ENCODE measurements around the gene CEP97.

The CEP97 gene

GRCh38 chr3:101796077-101796680 lies 71.8 kb downstream of the CEP97 start:
- no peak for TF ChIP-seq ZNF366 (tag by site-specific recombination; conservative IDR thresholded peaks at IDR 0.05)
- TF ChIP-seq ZNF544 (tag by site-specific recombination; IDR thresholded peaks at IDR 0.05): no peak
- TF ChIP-seq PRDM1 (tag by site-specific recombination; IDR thresholded peaks at IDR 0.05): no peak
- no peak for TF ChIP-seq KLF1 (tag by site-specific recombination; IDR thresholded peaks at IDR 0.05)
- no peak for TF ChIP-seq ZNF184 (tag by site-specific recombination; IDR thresholded peaks at IDR 0.05)
- no peak for TF ChIP-seq ZNF768 (tag by site-specific recombination; IDR thresholded peaks at IDR 0.05)
- TF ChIP-seq GFI1B (tag by site-specific recombination; IDR thresholded peaks at IDR 0.05): no peak
- TF ChIP-seq ZNF791 (tag by site-specific recombination; IDR thresholded peaks at IDR 0.05): no peak
- no peak for TF ChIP-seq RBAK (tag by site-specific recombination; IDR thresholded peaks at IDR 0.05)
- TF ChIP-seq ZNF138 (tag by site-specific recombination; IDR thresholded peaks at IDR 0.05; ENCODE audit: borderline replicate concordance): no peak
- TF ChIP-seq ZFP41 (tag by site-specific recombination; IDR thresholded peaks at IDR 0.05; ENCODE audit: borderline replicate concordance): no peak
- TF ChIP-seq ZNF843 (tag by site-specific recombination; IDR thresholded peaks at IDR 0.05): no peak
- no peak for TF ChIP-seq ZNF830 (tag by site-specific recombination; IDR thresholded peaks at IDR 0.05; ENCODE audit: low read depth)
- no peak for TF ChIP-seq ZNF792 (tag by site-specific recombination; IDR thresholded peaks at IDR 0.05)
- TF ChIP-seq, protein P1, sequence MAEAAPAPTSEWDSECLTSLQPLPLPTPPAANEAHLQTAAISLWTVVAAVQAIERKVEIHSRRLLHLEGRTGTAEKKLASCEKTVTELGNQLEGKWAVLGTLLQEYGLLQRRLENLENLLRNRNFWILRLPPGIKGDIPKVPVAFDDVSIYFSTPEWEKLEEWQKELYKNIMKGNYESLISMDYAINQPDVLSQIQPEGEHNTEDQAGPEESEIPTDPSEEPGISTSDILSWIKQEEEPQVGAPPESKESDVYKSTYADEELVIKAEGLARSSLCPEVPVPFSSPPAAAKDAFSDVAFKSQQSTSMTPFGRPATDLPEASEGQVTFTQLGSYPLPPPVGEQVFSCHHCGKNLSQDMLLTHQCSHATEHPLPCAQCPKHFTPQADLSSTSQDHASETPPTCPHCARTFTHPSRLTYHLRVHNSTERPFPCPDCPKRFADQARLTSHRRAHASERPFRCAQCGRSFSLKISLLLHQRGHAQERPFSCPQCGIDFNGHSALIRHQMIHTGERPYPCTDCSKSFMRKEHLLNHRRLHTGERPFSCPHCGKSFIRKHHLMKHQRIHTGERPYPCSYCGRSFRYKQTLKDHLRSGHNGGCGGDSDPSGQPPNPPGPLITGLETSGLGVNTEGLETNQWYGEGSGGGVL (tag by site-specific recombination; IDR thresholded peaks at IDR 0.05): no peak
- H3K36me3 ChIP-seq (ENCODE audit: control insufficient read depth in 2 of 2, insufficient read depth in 1 of 2, low read length in 2 of 2): peaks cover 14 to 53% of the 10 kb centered on the region in 2 experiments; a peak in 2 of 3 replicates
- H3K9me3 ChIP-seq (ENCODE audit: control insufficient read depth, insufficient read depth, low read depth, low read length): no peaks in the 10 kb centered on the region
- no peaks in the 10 kb centered on the region for H3K4me1 ChIP-seq (ENCODE audit: control insufficient read depth, insufficient read depth, low read length)
- H3K27ac ChIP-seq (ENCODE audit: extremely low read depth, low read depth, low read length): no peak overlapping the region
- ChIA-PET POLR2A (no interaction called here), CTCF (interaction anchor here (0.6 to 1.5 kb wide), 3 partner anchors 10 to 1966 kb away, joined by 3 to 9 read pairs (median 3); no protein-coding TSS in a partner anchor)
- H3K4me3 ChIP-seq (ENCODE audit: low read depth, low read length): no peak overlapping the region

- ChIA-PET CTCF (interaction anchor here (0.6 to 4.7 kb wide), 4 partner anchors 11 to 1276 kb away, joined by 3 to 44 read pairs (median 8); no protein-coding TSS in a partner anchor), POLR2A (no interaction called here)
- TF ChIP-seq ZBTB17 (tag by site-specific recombination; IDR thresholded peaks at IDR 0.05) (no peak), ZFP37 (tag by site-specific recombination; IDR thresholded peaks at IDR 0.05) (no peak), ZNF654 (tag by site-specific recombination; IDR thresholded peaks at IDR 0.05; ENCODE audit: low read depth) (no peak), KLF16 (tag by site-specific recombination; IDR thresholded peaks at IDR 0.05) (no peak), ZNF266 (tag by site-specific recombination; IDR thresholded peaks at IDR 0.05; ENCODE audit: low read depth) (no peak), PRDM6 (tag by site-specific recombination; IDR thresholded peaks at IDR 0.05) (no peak), ZXDB (tag by site-specific recombination; IDR thresholded peaks at IDR 0.05) (no peak), ZNF707 (tag by site-specific recombination; IDR thresholded peaks at IDR 0.05) (no peak), ZNF133 (tag by site-specific recombination; IDR thresholded peaks at IDR 0.05) (no peak)
- no peak overlapping the region for H3K27ac ChIP-seq (ENCODE audit: extremely low read depth, low read depth, low read length)
- no peaks in the 10 kb centered on the region for H3K9me3 ChIP-seq (ENCODE audit: control insufficient read depth, insufficient read depth, low read depth, low read length)
- H3K4me1 ChIP-seq (ENCODE audit: control insufficient read depth, insufficient read depth, low read length): no peaks in the 10 kb centered on the region
- H3K36me3 ChIP-seq (ENCODE audit: control insufficient read depth in 2 of 2, insufficient read depth in 1 of 2, low read length in 2 of 2): peaks cover 16 to 38% of the 10 kb centered on the region in 2 experiments
- H3K4me3 ChIP-seq (ENCODE audit: low read depth, low read length): no peak overlapping the region
Measured at GRCh38 chr3:101801174-101801573, 76.8 kb downstream of the CEP97 start.

Data from HEK293 (cell line).